ENCODE results near the gene CD300C.
"Not testable (repeated sequence)": the region's sequence is repeated elsewhere in the genome, so short reads cannot be mapped to it uniquely, and the experiment has no call there.

Gene CD300C

DNA sequence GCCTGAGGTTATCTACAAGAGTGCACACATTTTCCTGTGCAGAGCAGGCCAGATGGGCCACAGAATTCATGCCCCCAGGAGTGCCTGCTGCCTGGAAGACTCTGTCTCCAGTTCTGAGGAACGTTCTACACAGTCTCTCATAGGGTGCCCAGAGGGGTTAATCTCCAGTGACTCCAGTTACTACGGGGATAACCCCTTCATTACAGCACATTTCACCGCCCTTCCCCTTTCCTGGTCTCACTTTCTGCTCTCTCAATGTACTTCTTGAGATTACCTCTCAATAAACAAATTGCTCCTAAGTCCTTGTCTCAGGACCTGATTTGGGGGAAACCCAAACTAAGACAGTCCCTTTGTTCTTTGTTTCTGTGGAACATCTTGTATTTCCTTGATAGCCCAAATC, 15.7 kb upstream of the CD300C start:
- TF ChIP-seq, protein P1, sequence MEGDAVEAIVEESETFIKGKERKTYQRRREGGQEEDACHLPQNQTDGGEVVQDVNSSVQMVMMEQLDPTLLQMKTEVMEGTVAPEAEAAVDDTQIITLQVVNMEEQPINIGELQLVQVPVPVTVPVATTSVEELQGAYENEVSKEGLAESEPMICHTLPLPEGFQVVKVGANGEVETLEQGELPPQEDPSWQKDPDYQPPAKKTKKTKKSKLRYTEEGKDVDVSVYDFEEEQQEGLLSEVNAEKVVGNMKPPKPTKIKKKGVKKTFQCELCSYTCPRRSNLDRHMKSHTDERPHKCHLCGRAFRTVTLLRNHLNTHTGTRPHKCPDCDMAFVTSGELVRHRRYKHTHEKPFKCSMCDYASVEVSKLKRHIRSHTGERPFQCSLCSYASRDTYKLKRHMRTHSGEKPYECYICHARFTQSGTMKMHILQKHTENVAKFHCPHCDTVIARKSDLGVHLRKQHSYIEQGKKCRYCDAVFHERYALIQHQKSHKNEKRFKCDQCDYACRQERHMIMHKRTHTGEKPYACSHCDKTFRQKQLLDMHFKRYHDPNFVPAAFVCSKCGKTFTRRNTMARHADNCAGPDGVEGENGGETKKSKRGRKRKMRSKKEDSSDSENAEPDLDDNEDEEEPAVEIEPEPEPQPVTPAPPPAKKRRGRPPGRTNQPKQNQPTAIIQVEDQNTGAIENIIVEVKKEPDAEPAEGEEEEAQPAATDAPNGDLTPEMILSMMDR (IDR thresholded peaks at IDR 0.05), result no peak
- no peak for TF ChIP-seq ZFX (IDR thresholded peaks at IDR 0.05; ENCODE audit: borderline replicate concordance)
- H3K27ac ChIP-seq, result no peak overlapping the region

DNA sequence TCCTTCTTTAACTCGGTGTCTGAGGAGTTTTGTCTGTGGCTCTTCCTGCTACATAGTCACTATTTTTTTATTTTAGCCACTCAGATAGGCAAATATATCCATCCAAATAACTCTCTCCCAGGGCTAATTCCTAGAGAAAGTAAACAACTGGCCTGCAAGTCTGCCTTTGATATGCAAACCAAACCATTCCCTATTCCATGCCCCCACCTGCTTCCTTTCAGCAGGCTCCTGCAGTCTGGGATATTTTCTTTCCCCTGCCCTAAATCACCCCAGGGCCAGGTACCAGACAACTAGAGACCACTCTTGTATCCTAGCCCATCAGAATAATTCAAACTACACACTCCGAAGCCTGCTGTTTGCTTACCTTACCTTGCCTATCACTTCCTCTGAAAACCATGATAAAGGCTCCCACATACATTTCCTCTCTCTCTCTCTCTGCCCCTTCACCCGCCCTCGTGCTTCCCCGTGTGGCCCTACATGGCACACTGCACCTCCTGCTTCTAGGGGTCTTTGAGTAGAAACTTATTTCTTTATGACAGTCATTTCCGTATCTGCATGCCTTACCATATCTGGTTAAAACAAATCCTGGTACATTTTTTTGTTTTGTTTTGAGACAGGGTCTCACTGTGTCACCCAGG, 13.1 kb upstream of the CD300C start:
- H3K27ac ChIP-seq, result no peak overlapping the region

DNA sequence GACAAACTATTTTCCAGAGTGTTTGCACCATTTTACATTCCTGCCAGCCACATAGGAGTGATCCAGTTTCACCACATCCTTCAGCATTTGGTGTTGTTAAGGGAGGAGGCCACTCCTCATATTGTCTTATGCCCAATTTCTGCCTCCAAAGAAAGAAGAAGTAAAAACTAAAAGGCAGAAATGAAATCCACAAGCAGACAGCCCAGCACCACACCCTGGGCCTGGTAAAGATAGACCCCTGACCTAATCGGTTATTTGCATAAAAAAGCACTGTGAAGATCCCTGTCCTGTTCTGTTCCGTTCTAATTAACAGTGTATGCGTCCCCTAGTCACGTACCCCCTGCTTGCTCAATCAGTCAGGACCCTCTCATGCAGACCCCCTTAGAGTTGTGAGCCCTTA, 12.5 kb upstream of the CD300C start:
- not testable (repeated sequence) for H3K27ac ChIP-seq

More for the DNA sequence above, 13.1 kb upstream of the CD300C start:
- TF ChIP-seq ZFX (IDR thresholded peaks at IDR 0.05; ENCODE audit: borderline replicate concordance), result no peak
- TF ChIP-seq, protein P1 (IDR thresholded peaks at IDR 0.05), result no peak

DNA sequence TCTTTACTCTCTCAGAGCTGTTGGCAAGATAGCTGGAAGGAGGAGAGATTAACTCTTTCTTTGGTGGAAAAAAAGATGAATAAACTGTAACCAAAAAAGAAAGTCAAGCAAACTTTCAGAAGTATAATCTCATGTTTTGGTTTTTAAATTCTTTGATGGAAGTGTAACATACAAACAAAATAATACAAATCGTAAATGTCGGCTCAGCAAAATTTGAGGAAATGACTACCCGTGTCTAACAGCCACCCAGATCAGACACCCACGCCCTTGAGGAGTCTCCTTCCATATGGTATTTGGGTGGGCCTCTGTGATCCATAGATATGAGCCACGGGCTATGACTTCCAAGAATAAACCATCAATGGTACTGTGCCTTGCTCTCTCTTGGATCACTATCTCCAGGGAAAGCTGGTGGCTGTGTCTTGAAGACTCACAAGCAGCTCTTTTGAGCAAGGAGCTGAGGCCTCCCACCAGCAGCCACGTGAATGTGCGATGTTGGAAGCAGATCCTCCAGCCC, 9.6 kb upstream of the CD300C start:
- no peak overlapping the region for H3K27ac ChIP-seq

DNA sequence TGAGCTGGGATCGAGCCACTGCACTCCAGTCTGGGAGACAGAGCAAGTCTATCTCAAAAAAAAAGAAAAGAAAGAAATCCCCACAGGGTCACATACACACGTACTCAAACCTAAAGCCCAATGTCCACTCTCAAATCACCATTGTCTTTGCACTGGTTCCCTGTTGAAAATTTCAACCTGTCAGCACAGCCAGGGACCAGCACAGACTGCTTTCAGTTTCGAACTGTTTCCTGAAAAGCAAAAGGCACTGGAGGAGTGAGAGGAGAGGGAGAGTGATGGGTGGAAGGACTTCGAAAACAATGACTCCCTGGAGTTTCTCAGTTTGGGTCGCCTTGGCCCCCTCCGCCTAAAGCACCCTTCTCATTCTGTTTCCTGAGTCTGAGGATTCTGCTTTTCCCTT, 9.0 kb upstream of the CD300C start:
- TF ChIP-seq, protein P1 (IDR thresholded peaks at IDR 0.05), result no peak
- no peak for TF ChIP-seq ZFX (IDR thresholded peaks at IDR 0.05; ENCODE audit: borderline replicate concordance)
- no peak overlapping the region for H3K27ac ChIP-seq

More for the DNA sequence above, 9.6 kb upstream of the CD300C start:
- TF ChIP-seq, protein P1 (IDR thresholded peaks at IDR 0.05), result no peak
- TF ChIP-seq ZFX (IDR thresholded peaks at IDR 0.05; ENCODE audit: borderline replicate concordance), result no peak

DNA sequence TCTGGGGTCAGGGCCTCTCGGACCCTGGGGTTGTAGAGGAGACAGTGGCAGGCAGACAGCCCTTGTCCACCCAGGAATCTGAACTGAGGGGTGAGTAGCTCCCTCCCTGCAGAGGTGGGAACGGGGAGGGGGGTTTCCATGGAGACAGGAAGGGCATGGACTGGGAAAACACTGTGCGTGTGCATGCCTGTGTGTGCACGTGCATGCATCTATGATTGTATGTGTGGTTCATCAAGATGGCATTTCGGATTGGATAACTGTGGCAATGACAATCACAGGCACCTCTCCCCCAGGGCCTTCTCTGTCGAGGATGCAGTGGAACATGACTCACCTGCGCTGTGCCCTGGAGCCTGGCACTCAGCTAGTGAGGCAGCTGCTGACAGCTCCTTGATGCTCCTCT, 6.1 kb upstream of the CD300C start:
- TF ChIP-seq, protein P1 (IDR thresholded peaks at IDR 0.05), result no peak
- no peak for TF ChIP-seq ZFX (IDR thresholded peaks at IDR 0.05; ENCODE audit: borderline replicate concordance)
- no peak overlapping the region for H3K27ac ChIP-seq

DNA sequence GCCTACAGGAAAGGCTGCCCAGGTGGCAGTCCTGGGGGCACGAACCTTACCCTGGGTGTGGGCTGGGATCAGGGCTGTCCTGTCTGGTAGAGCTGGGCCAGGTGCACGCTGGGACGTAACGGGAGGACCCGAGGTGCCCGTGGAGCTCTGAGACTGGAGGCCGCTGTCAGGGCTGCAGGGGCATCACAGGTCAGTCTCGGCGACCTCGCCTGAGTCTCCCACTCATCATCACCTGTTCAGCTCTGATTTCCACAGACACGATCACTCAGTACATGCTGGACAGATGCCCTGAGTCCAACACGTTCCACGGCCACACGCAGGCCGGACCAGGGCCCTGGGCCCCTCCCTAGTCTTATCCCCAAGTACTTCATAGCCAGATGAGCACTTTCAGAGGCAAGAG, 4.7 kb upstream of the CD300C start:
- no peak overlapping the region for H3K27ac ChIP-seq
- TF ChIP-seq ZFX (IDR thresholded peaks at IDR 0.05; ENCODE audit: borderline replicate concordance), result no peak
- TF ChIP-seq, protein P1 (IDR thresholded peaks at IDR 0.05), result no peak

DNA sequence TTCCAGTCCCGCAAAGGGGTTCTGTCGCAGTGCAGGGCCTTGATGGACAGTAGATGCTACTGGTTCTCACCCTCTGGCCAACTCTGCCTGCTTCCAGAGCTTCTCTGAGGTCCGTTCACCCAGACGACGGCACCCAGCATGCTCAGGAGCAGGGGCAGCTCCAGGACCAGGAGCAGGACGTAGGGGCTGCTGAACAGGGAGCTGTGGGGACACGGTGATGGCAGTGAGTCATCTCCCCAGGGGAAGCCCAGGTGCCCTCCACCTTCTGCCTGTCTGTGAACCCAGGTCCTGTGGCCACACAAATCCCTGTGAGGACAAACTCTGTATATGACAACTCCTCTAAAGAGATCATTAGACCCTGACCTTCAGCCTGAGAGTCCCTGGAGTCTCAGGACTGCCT, 3.4 kb upstream of the CD300C start:
- H3K27ac ChIP-seq, result no peak overlapping the region
- no peak for TF ChIP-seq ZFX (IDR thresholded peaks at IDR 0.05; ENCODE audit: borderline replicate concordance)
- TF ChIP-seq, protein P1 (IDR thresholded peaks at IDR 0.05), result no peak

All from 22Rv1 (cell line).